HEK293T (cell line): Measurements from ENCODE around the gene HDLBP.

ENCODE experiments used
- CTCF ChIA-PET: fragments of 350-600 bp; formaldehyde crosslinking; extraction: SDS; loops from one replicate; lab custom pipeline; 2021; ENCODE audit warnings: antibody characterized with exemption, inconsistent platforms; lab: Yijun Ruan, JAX
- POLR2A ChIA-PET: fragments of 350-600 bp; formaldehyde crosslinking; extraction: SDS; loops from one replicate; lab custom pipeline; 2020; ENCODE audit warnings: antibody characterized with exemption, inconsistent platforms; lab: Yijun Ruan, JAX
- DNase-seq: peaks from one replicate; pipeline ENCODE4 v3.0.0; 2012; ENCODE audit warnings: mixed read lengths; ENCODE audit errors: extremely low spot score
- ARNT ChIP-seq: fragments of 450-650 bp; IDR thresholded peaks from 2 replicates; pipeline ENCODE4 v1.6.1; 2017; ENCODE audit warnings: mild to moderate bottlenecking
- BHLHE40 ChIP-seq: fragments of 450-650 bp; IDR thresholded peaks from 2 replicates; pipeline ENCODE4 v1.6.1; 2016; ENCODE audit warnings: mild to moderate bottlenecking, moderate library complexity, borderline replicate concordance
- CTBP1 ChIP-seq: fragments of 450-650 bp; IDR thresholded peaks from 2 replicates; pipeline ENCODE4 v1.6.1; 2016; ENCODE audit warnings: borderline replicate concordance
- ELF4 ChIP-seq: fragments of 450-650 bp; IDR thresholded peaks from 2 replicates; pipeline ENCODE4 v1.6.1; 2017; ENCODE audit warnings: antibody characterized with exemption
- FOXA1 ChIP-seq: fragments of 450-650 bp; IDR thresholded peaks from 2 replicates; pipeline ENCODE4 v1.6.1; 2016; ENCODE audit warnings: mild to moderate bottlenecking
- FOXK2 ChIP-seq: fragments of 450-650 bp; IDR thresholded peaks from 2 replicates; pipeline ENCODE4 v1.6.1; 2016; ENCODE audit warnings: mild to moderate bottlenecking
- FOXM1 ChIP-seq: fragments of 450-650 bp; IDR thresholded peaks from 2 replicates; pipeline ENCODE4 v1.6.1; 2017; ENCODE audit warnings: mild to moderate bottlenecking, borderline replicate concordance
- HDGF ChIP-seq: fragments of 450-650 bp; IDR thresholded peaks from 2 replicates; pipeline ENCODE4 v1.6.1; 2017; ENCODE audit warnings: antibody characterized with exemption, borderline replicate concordance
- L3MBTL2 ChIP-seq: fragments of 450-650 bp; conservative IDR thresholded peaks from 2 replicates; pipeline ENCODE4 v1.6.1; 2016; ENCODE audit warnings: mild to moderate bottlenecking
- LEF1 ChIP-seq: fragments of 450-650 bp; IDR thresholded peaks from 2 replicates; pipeline ENCODE4 v1.6.1; 2017; ENCODE audit warnings: mild to moderate bottlenecking, borderline replicate concordance
- NFRKB ChIP-seq: fragments of 450-650 bp; IDR thresholded peaks from 2 replicates; pipeline ENCODE4 v1.6.1; 2016; ENCODE audit warnings: mild to moderate bottlenecking, moderate library complexity
- SP1 ChIP-seq: fragments of 450-650 bp; IDR thresholded peaks from 2 replicates; pipeline ENCODE4 v1.6.1; 2017
- SUZ12 ChIP-seq: fragments of 450-650 bp; IDR thresholded peaks from 2 replicates; pipeline ENCODE4 v1.6.1; 2016; ENCODE audit warnings: mild to moderate bottlenecking
- TARDBP ChIP-seq: fragments of 450-650 bp; IDR thresholded peaks from 2 replicates; pipeline ENCODE4 v1.6.1; 2016
- ZNF384 ChIP-seq: fragments of 450-650 bp; IDR thresholded peaks from 2 replicates; pipeline ENCODE4 v1.6.1; 2016
- TF ChIP-seq, protein P1 (sequence below): fragments of 450-650 bp; IDR thresholded peaks from 2 replicates; pipeline ENCODE4 v1.6.1; 2016

Gene HDLBP

DNA sequence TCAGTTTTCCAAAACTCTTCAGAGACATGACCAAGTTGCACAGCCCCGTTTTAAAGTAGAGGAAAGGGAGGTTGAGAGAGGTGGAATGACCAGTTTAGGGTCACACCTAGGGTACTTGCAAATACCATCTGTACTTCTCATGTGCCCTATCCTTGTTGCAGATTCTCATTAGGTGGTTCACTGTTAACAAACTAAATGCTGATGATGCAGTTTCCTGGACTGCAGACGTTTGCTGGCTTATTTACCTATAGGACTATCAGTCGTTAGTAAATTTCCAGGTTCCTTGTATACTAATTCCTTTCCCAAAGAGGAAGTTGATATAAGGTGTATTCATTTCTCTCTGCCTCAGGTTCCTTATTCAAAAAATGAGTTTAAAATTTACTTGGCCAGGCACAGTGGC, 42.1 kb upstream of the HDLBP start:
- TF ChIP-seq TARDBP (no peak), FOXM1 (no peak), ZNF384 (no peak), L3MBTL2 (no peak), FOXK2 (no peak), NFRKB (no peak), LEF1 (no peak)
- CTCF ChIA-PET = no interaction called here
- DNase-seq = no peak
- POLR2A ChIA-PET = no interaction called here

DNA sequence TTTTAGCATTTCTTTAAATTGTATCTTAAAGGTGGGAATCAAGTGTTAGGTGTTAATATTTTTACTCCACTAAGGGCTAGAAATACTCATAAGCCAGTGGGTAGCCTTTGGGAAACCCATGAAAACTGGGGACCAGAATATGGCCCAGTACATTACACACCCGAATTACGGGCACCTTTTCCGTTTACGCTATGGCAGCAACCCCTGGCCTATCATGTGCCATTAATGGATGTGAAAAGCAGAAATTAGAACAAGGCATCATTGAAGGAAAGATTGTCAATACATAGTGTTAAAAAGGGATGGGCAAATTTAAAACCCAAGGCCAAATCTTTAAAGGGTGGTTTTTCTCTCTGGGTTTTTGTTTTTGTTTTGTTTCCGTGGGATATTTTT, 41.4 kb upstream of the HDLBP start:
- DNase-seq = no peak
- TF ChIP-seq TARDBP (no peak), SP1 (no peak), ZNF384 (no peak), L3MBTL2 (no peak), CTBP1 (no peak), FOXK2 (no peak), SUZ12 (no peak), ELF4 (no peak), HDGF (no peak), NFRKB (no peak)
- TF ChIP-seq, protein P1, sequence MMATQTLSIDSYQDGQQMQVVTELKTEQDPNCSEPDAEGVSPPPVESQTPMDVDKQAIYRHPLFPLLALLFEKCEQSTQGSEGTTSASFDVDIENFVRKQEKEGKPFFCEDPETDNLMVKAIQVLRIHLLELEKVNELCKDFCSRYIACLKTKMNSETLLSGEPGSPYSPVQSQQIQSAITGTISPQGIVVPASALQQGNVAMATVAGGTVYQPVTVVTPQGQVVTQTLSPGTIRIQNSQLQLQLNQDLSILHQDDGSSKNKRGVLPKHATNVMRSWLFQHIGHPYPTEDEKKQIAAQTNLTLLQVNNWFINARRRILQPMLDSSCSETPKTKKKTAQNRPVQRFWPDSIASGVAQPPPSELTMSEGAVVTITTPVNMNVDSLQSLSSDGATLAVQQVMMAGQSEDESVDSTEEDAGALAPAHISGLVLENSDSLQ = no peak
- ChIA-PET CTCF (no interaction called here), POLR2A (no interaction called here)

- POLR2A ChIA-PET = no interaction called here
- peak; percentile 86 for DNase-seq
- TF ChIP-seq, protein P1 = peak; percentile 85
- TF ChIP-seq CTBP1 (no peak), FOXM1 (peak; percentile 24; the same call in 1 of the 2 replicates), SP1 (no peak), SUZ12 (no peak), ZNF384 (no peak), FOXA1 (no peak), NFRKB (no peak), ARNT (no peak), L3MBTL2 (no peak), TARDBP (no peak), HDGF (no peak), BHLHE40 (no peak)
- CTCF ChIA-PET = no interaction called here
Measured at GRCh38 chr2:241355983-241356870, 40.8 kb upstream of the HDLBP start, which contains the start of gene FARP2. TSS of gene FARP2 (plus strand) at chr2:241356285. CDS start at chr2:241373108, 16,823 bp downstream.

DNA sequence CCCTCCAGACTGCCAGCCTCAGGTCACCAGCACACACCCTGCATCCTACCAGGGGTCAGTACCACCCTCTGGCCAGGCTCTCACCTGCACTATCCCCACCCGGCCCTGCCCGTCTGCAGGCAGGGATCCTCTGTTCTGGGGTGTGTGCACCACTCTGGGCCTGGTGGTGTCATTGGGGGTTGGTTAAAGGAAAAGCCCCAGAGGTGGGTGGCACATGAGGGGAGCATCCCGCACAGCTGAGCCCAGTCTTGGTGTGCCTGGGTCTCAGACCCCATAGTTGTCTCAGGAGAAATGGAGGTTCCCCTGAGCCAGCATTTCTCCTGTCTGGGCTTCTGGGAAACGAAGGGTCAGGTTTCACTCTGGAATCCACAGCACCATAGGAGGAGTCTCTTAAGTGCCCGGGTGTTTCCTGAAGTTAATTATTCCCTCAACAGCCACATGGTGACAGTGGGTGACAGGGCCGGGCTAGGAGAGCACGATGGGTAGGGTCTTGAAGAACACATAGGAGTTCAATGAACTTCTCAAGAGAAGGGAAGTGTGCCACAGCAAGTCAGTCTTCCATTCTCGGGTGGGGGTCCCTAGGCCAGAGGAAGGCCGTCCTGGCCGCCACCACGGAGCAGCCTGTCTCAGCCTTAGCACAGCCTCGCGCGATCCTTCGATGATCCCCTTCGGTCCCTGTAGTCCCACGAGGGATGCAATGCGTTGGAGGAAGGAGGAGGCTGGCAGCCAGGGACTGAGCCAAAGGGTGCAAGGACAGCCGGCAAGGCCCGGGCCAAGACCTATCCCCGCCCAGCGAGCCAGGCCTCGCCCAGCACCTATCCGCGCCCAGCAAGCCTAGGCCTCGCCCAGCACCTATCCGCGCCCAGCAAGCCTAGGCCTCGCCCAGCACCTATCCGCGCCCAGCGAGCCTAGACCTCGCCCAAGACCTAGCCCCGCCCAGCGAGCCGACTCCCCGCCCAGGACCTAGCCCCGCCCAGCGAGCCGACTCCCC, 39.5 kb upstream of the HDLBP start:
- DNase-seq = peak; percentile 56
- ChIA-PET CTCF (no interaction called here), POLR2A (interaction anchor here (0.9 kb wide), 1 partner anchor 40 kb away, joined by 3 read pairs; no protein-coding TSS in a partner anchor)
- TF ChIP-seq L3MBTL2 = peak; percentile 45; the same call in 1 of the 2 replicates
- TF ChIP-seq ARNT = no peak

DNA sequence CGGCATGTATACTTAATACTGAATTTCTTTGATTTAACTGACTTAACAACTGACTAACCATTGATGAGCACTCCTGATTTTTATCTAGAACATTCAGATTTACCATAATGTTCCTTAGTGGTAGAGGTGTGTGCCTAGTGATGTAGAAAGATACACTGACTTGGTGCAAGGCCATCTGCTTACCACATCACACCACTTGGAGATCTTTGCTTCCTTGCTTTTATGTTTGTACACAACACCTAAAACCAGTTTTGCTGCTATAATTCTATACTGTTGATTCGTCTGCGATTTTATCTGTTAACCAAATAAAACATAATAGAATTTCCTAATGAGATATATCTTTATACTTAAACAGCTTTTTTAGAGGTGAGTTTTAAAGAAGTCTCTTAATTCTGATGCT, 36.8 kb upstream of the HDLBP start:
- POLR2A ChIA-PET = no interaction called here
- CTCF ChIA-PET = no interaction called here
- no peak for DNase-seq
- TF ChIP-seq FOXA1 (no peak), ARNT (no peak), SUZ12 (no peak), TARDBP (no peak), NFRKB (no peak), HDGF (no peak), FOXK2 (no peak), L3MBTL2 (no peak), CTBP1 (no peak), LEF1 (no peak)

GRCh38 chr2:241351640-241352031, 36.2 kb upstream of the HDLBP start:
- ChIA-PET POLR2A (no interaction called here), CTCF (no interaction called here)
- no peak for TF ChIP-seq FOXK2
- TF ChIP-seq ZNF384 = no peak
- TF ChIP-seq, protein P1 = no peak
- TF ChIP-seq BHLHE40 = no peak
- TF ChIP-seq ARNT = no peak
- TF ChIP-seq SP1 = no peak
- no peak for TF ChIP-seq CTBP1
- no peak for TF ChIP-seq L3MBTL2
- TF ChIP-seq NFRKB = no peak
- TF ChIP-seq FOXM1 = no peak
- TF ChIP-seq SUZ12 = no peak
- TF ChIP-seq ELF4 = no peak
- no peak for TF ChIP-seq FOXA1
- TF ChIP-seq TARDBP = no peak
- TF ChIP-seq LEF1 = no peak
- TF ChIP-seq HDGF = no peak
- no peak for DNase-seq
